Inferior parietal cortex (tissue), 1 donor: ENCODE results near the gene SMAD3.

Source experiments
- DNase-seq: peaks from one replicate; pipeline ENCODE4 v3.0.0-alpha.2; 2016; ENCODE audit errors: extremely low spot score

Gene SMAD3

GRCh38 chr15:67125589-67126502, 60.4 kb downstream of the SMAD3 start:
- DNase-seq = peak; percentile 43

DNA sequence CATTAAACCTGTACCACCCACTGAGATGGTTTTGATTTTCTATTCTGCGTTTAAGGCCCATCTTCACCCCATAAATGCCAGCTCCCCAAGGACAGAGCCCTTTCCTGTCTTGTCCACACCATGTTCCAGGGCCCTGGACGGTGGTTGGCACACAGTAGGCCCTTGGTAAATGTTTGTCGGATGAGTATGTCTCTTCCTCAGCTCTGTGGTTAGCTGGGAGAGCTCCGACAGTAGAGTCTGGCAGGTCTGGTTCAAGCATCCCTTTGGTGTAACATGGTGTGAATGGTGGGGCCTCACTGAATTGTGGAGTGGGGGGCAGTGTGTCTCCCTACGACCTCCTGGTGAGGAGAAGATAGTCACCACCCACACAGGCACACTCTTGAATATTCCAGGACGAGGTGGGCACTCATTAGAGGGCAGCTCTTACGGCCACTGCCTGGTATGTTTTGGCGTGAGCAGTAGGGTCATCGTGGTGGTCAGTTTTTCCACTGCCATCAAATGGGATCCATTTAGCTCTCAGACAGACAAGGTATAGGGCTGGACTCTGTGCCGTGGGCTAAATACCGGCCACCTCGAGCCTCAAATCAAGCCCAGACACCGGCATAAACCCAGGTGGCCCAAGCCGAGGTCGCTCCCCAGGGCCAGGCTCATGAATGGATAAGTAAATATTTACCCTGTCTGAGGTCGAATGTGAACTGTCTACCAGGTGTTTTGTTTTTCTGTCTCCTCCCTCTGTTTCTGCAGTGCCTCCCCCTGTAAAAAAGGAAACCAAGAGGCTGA, 61.3 kb downstream of the SMAD3 start:
- no peak for DNase-seq

GRCh38 chr15:67127331-67127664, 61.9 kb downstream of the SMAD3 start:
- DNase-seq = no peak

DNA sequence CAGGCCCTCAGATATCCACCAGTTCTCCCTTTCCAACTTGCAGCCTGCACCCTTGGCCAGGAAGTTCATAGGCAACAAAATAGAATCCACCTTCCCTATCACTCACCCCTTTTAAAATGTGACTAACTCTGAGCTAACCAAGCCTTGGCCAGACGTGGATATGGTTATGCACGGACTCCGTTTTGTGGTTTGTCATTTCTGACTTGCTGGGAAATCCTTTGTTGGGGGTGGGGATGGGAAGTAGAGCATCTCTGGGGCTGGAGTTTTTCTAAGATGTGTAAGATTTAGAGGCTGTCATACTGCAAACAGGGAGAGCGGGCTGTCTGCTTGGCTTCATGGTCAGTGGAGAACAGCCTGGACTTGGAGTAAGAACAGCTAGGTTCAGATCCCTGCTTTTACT, 62.6 kb downstream of the SMAD3 start:
- no peak for DNase-seq

GRCh38 chr15:67130166-67130565, 64.8 kb downstream of the SMAD3 start:
- no peak for DNase-seq

- no peak for DNase-seq
These were observed 65.5 kb downstream of the SMAD3 start for GRCh38 chr15:67130673-67131601.

DNA sequence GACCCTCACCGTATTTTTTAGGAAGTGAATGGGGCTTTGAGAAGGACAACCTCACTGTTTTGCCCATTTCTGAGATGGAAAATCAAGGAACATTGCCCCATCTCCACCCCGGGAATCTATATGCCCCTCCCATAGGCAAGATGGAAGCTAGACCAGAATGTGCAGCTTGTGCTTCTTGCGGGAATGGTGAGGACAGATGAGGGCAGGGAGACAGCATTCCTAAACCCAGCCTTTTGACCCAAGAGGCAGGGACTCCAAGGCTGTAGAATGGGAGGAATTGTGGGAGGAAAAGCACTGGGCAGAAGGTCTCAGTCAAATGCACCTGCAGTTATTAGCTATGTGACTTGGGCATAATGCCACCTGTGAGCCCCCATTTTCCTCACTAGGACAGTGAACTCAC, 66.9 kb downstream of the SMAD3 start:
- DNase-seq = no peak

- DNase-seq = no peak
These were observed 67.6 kb downstream of the SMAD3 start for GRCh38 chr15:67133026-67133425.

- no peak for DNase-seq
These were observed 68.3 kb downstream of the SMAD3 start for GRCh38 chr15:67133738-67134066.

GRCh38 chr15:67134067-67134838, 68.9 kb downstream of the SMAD3 start:
- DNase-seq = no peak

GRCh38 chr15:67134871-67135492, 69.6 kb downstream of the SMAD3 start:
- DNase-seq = no peak

GRCh38 chr15:67135494-67135893, 70.1 kb downstream of the SMAD3 start:
- no peak for DNase-seq

GRCh38 chr15:67136802-67137201, 71.4 kb downstream of the SMAD3 start:
- no peak for DNase-seq

DNA sequence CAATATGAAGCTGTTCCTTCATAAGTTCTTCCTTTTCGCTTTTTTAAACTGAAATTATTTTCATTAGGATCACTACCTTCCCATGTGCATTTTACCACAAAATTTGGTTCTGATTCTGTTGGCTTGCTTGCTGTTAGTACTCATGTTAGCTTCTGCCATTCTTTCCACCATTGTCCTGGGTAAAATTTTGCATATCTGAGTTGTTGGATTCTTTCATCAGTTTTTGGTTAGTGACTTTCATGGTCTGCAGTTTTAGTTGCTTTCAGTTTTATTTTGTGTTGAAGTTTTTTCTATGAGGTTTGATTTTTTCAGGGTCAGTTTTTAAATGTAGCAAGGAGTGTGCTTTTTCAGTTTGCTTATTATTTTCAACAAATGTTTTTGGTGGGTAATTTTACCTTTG, 71.9 kb downstream of the SMAD3 start:
- no peak for DNase-seq

GRCh38 chr15:67137951-67138848, 72.8 kb downstream of the SMAD3 start:
- no peak for DNase-seq

GRCh38 chr15:67138891-67139855, 73.8 kb downstream of the SMAD3 start:
- no peak for DNase-seq

GRCh38 chr15:67140078-67140833, 74.9 kb downstream of the SMAD3 start:
- no peak for DNase-seq
